ENCODE data around the gene C6orf47. TPM values are rescaled to one million over a fixed set of nuclear protein-coding genes. Genes with fewer than 3 reads are reported as not detected.

The C6orf47 gene
- total and polyA plus RNA-seq, 2 of the 13 experiments (the other 11 are each of a cell fraction or from before 2014, with no cell fraction given), result 1.7 to 18.1 TPM

DNA sequence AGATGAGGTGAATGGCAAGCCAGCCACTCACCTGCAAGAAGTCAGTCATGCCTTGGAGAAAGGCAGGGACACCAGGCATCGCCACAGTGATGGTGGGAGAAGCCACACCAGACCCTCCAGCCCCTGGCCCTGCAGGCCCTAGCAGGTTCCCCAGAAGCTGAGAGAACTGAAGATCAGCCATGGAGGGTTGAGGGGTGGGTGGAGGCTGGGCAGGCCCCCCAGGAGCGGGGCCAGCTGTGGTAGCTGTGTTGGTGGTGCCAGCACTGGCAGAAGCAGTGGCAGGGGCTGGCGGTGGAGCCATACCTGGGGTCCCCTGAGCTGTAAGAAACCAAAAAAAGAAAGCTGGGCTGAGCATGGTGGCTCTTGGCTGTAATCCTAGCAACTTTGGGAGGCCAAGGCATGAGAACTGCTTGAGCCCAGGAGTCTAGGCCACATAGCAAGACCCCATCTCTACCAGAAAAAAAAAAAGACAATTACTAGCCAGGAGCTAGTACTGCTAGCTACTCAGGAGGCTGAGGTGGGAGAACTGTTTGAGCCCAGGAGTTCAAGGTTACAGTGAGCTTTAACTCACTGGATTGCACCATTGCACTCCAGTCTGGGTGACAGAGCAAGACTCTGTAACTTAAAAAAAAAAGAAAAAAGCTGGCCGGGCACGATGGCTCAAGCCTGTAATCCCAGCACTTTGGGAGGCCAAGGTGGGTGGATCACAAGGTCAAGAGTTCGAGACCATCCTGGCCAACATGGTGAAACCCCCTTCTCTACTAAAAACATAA lies 17.6 kb downstream of the C6orf47 start (continued):
- TF ChIP-seq RFX5 (IDR thresholded peaks at IDR 0.05; ENCODE audit: low read depth, low read length), result no peak
- no peak for TF ChIP-seq ELK4 (CRISPR knock-in tag; IDR thresholded peaks at IDR 0.05; ENCODE audit: borderline replicate concordance)
- no peak for TF ChIP-seq ZNF333 (CRISPR knock-in tag; IDR thresholded peaks at IDR 0.05; ENCODE audit: borderline replicate concordance)
- TF ChIP-seq KMT2B (CRISPR knock-in tag; IDR thresholded peaks at IDR 0.05), result no peak
- TF ChIP-seq ZSCAN25 (CRISPR knock-in tag; IDR thresholded peaks at IDR 0.05), result no peak
- no peak for TF ChIP-seq ZNF839 (CRISPR knock-in tag; IDR thresholded peaks at IDR 0.05; ENCODE audit: borderline replicate concordance)
- TF ChIP-seq ZBTB3 (CRISPR knock-in tag; IDR thresholded peaks at IDR 0.05; ENCODE audit: borderline replicate concordance, low read depth), result peak; percentile 71; the same call in 1 of the 2 replicates
- no peak for TF ChIP-seq U2AF1 (optimal IDR thresholded peaks at IDR 0.05; ENCODE audit: low read depth, low read length)
- no peak for TF ChIP-seq DMAP1 (CRISPR knock-in tag; IDR thresholded peaks at IDR 0.05)
- no peak for TF ChIP-seq MED8 (CRISPR knock-in tag; IDR thresholded peaks at IDR 0.05; ENCODE audit: insufficient replicate concordance)
- TF ChIP-seq ZBTB1 (CRISPR knock-in tag; IDR thresholded peaks at IDR 0.05; ENCODE audit: borderline replicate concordance), result no peak
- TF ChIP-seq KLF15 (CRISPR knock-in tag; IDR thresholded peaks at IDR 0.05; ENCODE audit: borderline replicate concordance), result no peak
- TF ChIP-seq ZBTB20 (CRISPR knock-in tag; IDR thresholded peaks at IDR 0.05; ENCODE audit: borderline replicate concordance, low read depth), result no peak
- no peak; the same call in 1 of the 2 replicates for TF ChIP-seq ZFP1 (CRISPR knock-in tag; IDR thresholded peaks at IDR 0.05)
- TF ChIP-seq ZNF619 (CRISPR knock-in tag; IDR thresholded peaks at IDR 0.05), result no peak
- no peak for TF ChIP-seq AGO1 (IDR thresholded peaks at IDR 0.05; ENCODE audit: low read depth, low read length, poor library complexity, severe bottlenecking)
- TF ChIP-seq, protein P1, sequence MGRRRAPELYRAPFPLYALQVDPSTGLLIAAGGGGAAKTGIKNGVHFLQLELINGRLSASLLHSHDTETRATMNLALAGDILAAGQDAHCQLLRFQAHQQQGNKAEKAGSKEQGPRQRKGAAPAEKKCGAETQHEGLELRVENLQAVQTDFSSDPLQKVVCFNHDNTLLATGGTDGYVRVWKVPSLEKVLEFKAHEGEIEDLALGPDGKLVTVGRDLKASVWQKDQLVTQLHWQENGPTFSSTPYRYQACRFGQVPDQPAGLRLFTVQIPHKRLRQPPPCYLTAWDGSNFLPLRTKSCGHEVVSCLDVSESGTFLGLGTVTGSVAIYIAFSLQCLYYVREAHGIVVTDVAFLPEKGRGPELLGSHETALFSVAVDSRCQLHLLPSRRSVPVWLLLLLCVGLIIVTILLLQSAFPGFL (CRISPR knock-in tag; IDR thresholded peaks at IDR 0.05), result no peak
- TF ChIP-seq ZNF343 (CRISPR knock-in tag; IDR thresholded peaks at IDR 0.05), result no peak
- no peak for TF ChIP-seq EED (CRISPR knock-in tag; IDR thresholded peaks at IDR 0.05)
- TF ChIP-seq ZNF451 (CRISPR knock-in tag; IDR thresholded peaks at IDR 0.05), result no peak
- no peak for TF ChIP-seq NAIF1 (CRISPR knock-in tag; IDR thresholded peaks at IDR 0.05; ENCODE audit: borderline replicate concordance)
- TF ChIP-seq CEBPG (CRISPR knock-in tag; IDR thresholded peaks at IDR 0.05), result peak; percentile 60
- TF ChIP-seq MAFG (CRISPR knock-in tag; IDR thresholded peaks at IDR 0.05), result no peak
- peak; percentile 20; the same call in 1 of the 2 replicates for TF ChIP-seq HNF4G (IDR thresholded peaks at IDR 0.05; ENCODE audit: borderline replicate concordance, low read depth, low read length)
- no peak for TF ChIP-seq HNF4G (CRISPR knock-in tag; IDR thresholded peaks at IDR 0.05; ENCODE audit: borderline replicate concordance, low read depth)
- no peak for TF ChIP-seq LRRFIP1 (CRISPR knock-in tag; conservative IDR thresholded peaks at IDR 0.05)

Measured in HepG2 (cell line).